ENCODE results near the gene PROM2.

DNA sequence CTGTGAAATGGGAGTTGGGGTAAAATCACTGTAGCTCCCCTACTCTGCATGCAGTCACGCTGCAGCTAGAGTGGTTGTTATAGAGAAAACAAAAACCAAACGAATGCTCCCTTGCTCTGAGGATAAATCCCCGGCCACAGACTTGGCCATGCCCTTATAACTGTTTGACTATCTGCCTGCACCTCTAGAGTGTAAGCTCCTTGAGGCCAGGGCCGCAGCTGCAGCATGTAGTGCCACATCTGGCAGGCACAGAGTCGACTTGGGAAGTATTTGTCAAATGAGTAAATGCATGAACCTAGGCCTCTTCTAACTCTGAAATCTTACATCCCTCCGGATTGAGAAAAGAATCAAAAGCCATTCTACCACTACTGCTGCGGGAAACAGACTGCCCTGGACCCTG lies 58.8 kb downstream of the PROM2 start:
- TF ChIP-seq, protein P1, sequence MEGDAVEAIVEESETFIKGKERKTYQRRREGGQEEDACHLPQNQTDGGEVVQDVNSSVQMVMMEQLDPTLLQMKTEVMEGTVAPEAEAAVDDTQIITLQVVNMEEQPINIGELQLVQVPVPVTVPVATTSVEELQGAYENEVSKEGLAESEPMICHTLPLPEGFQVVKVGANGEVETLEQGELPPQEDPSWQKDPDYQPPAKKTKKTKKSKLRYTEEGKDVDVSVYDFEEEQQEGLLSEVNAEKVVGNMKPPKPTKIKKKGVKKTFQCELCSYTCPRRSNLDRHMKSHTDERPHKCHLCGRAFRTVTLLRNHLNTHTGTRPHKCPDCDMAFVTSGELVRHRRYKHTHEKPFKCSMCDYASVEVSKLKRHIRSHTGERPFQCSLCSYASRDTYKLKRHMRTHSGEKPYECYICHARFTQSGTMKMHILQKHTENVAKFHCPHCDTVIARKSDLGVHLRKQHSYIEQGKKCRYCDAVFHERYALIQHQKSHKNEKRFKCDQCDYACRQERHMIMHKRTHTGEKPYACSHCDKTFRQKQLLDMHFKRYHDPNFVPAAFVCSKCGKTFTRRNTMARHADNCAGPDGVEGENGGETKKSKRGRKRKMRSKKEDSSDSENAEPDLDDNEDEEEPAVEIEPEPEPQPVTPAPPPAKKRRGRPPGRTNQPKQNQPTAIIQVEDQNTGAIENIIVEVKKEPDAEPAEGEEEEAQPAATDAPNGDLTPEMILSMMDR (IDR thresholded peaks at IDR 0.05 in 2 of 3, conservative IDR thresholded peaks at IDR 0.05 in 1 of 3; ENCODE audit: control insufficient read depth in 2 of 3, extremely low read depth in 1 of 3, insufficient read depth in 1 of 3, low read depth in 3 of 3, low read length in 3 of 3): no peak
- TF ChIP-seq POLR2A (IDR thresholded peaks at IDR 0.05; ENCODE audit: low read depth, low read length): no peak
- TF ChIP-seq EP300 (IDR thresholded peaks at IDR 0.05; ENCODE audit: borderline replicate concordance in 1 of 2, control insufficient read depth in 1 of 2, low read depth in 2 of 2, low read length in 2 of 2): no peak
